SU-DHL-6 (cell line): Measurements from ENCODE around the gene CAB39.

Experiments used
- EZH2phosphoT487 ChIP-seq: fragments of 200-600 bp; sonication (generic), shearing (Covaris generic); conservative IDR thresholded peaks from 2 replicates; pipeline ENCODE4 v1.6.1; 2018; ENCODE audit warnings: mild to moderate bottlenecking, antibody characterized with exemption, low read length, moderate library complexity, mixed read lengths
- TF ChIP-seq, protein P1 (sequence below): fragments of 200-600 bp; sonication (generic); IDR thresholded peaks from one replicate; pipeline ENCODE4 v1.5.1; 2017; ENCODE audit warnings: antibody characterized with exemption, mild to moderate bottlenecking, low read length, moderate library complexity; ENCODE audit not compliant: insufficient read depth, poor library complexity, severe bottlenecking

DNA sequence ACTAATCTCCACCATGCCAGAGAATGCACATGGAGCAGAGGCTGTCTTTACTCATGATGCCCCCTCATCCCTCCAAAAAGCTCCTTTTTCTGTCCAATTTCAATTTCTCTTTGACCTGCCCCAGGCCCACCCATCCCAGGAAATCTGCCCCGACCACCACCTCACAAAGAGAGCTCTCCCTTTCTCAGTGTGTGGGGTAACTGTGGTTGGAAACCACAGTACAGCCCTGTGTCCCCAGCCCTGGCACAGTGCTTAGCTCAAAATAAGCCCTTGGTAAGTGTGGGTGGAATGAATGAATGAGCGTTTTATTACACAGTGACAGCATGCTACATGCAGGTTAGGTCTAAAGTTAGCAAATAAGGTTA, 43.7 kb upstream of the CAB39 start:
- TF ChIP-seq, protein P1, sequence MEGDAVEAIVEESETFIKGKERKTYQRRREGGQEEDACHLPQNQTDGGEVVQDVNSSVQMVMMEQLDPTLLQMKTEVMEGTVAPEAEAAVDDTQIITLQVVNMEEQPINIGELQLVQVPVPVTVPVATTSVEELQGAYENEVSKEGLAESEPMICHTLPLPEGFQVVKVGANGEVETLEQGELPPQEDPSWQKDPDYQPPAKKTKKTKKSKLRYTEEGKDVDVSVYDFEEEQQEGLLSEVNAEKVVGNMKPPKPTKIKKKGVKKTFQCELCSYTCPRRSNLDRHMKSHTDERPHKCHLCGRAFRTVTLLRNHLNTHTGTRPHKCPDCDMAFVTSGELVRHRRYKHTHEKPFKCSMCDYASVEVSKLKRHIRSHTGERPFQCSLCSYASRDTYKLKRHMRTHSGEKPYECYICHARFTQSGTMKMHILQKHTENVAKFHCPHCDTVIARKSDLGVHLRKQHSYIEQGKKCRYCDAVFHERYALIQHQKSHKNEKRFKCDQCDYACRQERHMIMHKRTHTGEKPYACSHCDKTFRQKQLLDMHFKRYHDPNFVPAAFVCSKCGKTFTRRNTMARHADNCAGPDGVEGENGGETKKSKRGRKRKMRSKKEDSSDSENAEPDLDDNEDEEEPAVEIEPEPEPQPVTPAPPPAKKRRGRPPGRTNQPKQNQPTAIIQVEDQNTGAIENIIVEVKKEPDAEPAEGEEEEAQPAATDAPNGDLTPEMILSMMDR = no peak
- no peak for TF ChIP-seq EZH2phosphoT487
